Adipose tissue (tissue), 3 donors: Measurements from ENCODE around the gene LSR. TPM values are rescaled to one million over a fixed set of nuclear protein-coding genes. Genes with fewer than 3 reads are reported as not detected.

Experiments used
- H3K27ac ChIP-seq: one replicate; pipeline ENCODE4 v1.5.1; 2013; ENCODE audit warnings: low read depth, low read length
- WGBS, 3 donors: extraction: QIAGEN DNeasy Blood & Tissue Kit; methylation state at CpG; one replicate each; pipeline ENCODE4 v1.1.7; 2013; 5-methylcytosine and 5-hydroxymethylcytosine counted together
- polyA plus RNA-seq, 3 donors: library from polyadenylated mRNA; stranded (reverse); fragments of 200-250 nt; gene quantifications; one replicate each; pipeline ENCODE4 v1.2.3, GENCODE V29; 2013
- donor health status: healthy with polysubstance abuse.
- donor health status: Bipolar disorder and iron deficiency.
- donor health status: healthy.

LSR gene
- polyA plus RNA-seq, 3 donors: 12.9 to 92.4 (median 20.2) TPM

DNA sequence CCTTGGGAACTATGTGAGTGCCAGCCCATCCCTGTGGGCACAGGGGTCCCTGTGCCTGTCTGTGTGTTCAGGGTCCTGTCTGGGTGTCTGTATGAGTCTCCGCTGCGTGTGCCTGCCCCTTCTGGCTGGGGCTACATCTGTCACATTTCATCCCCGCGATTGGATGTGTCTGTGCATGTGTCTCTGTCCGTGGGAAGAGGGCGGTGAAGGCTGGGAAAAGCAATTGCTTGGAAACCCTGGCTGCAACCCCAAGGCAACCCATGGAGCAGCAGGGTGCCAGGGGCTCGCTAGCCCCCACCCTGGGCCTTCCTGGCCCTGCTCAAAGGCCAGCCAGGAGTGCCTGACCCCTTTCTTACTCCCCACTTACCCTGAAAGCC lies 44.5 kb downstream of the LSR start:
- WGBS, 3 donors: 34 to 47% (median 36%) methylated on average over 7 of the region's 7 CpGs
- H3K27ac ChIP-seq: no peak overlapping the region

DNA sequence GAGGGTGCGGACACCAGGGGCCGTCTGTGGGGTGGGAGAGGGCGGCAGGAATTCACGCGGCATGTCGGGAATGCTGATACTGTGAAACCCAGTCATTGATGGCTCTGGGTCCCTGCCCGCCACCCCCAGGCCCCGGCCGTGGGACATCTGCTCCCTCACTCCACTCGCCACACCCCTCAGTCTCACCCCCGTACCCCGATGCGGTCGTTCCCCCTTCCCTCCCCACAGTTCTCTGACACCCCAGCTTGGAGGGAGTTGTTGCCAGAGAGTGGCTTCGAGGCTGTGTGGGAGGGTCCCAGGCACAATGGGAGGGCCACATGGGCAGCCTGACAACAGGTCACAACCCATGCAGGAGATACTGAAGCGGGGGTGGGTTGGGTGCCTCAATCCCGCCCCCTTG lies 45.0 kb downstream of the LSR start:
- 40 to 58% (median 52%) methylated on average over 17 of the region's 17 CpGs for WGBS, 3 donors
- no peak overlapping the region for H3K27ac ChIP-seq

DNA sequence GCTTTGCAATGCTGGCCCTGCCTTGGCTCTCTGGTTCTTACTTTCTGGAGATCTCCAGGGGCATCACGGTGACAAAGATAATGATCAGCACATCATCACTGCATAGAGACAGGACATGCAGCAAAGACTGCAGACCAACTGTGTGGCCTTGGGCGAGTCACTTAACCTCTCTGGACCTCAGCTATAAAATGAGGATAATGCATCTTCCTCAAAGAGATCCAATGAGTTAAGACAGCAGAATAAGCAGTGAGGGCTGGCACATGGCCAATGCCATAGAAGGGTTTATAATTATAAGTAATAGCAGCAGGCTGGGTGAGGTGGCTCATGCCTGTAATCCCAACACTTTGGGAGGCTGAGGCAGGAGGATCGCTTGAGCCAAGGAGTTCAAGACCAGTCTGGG lies 45.5 kb downstream of the LSR start:
- 65 to 72% (median 66%) methylated on average over 3 of the region's 3 CpGs for WGBS, 3 donors

DNA sequence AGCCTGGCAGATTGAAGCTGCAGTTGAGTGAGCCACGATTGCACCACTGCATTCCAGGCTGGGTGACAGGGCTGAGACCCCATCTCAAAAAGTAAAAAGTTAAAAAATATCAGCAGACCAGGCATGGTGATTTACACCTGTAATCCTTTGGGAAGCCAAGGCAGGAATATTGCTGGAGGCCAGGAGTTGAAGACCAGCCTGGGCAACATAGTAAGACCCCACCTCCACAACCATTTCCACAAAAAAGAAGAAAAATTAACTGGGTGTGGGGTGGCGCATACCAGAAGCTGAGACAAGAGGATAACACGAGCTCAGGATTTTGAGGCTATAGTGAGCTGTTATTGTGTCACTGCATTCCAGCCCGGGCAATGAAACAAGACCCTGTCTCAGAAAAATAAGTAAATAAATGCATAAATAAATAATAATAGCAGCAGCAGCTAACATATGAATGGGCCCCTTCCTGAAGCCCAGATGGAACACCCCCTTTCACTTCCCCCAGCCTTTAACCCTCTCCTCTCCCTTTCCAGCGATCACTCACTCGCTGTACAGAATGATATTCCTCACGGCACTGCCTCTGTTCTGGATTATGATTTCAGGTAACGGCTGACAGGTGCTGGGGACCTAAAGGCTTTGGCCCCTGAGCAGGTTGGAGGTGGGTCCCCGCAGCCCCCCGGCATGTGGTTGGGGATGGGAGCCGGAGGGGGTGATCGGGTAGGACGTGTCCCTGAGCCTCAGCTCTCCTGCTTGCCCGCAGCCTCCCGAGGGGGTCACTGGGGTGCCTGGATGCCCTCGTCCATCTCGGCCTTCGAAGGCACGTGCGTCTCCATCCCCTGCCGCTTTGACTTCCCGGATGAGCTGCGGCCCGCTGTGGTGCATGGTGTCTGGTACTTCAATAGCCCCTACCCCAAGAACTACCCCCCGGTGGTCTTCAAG lies 46.3 kb downstream of the LSR start:
- no peak overlapping the region for H3K27ac ChIP-seq
- 45 to 63% (median 47%) methylated on average over 24 to 25 of the region's 25 CpGs for WGBS, 3 donors

More for the DNA sequence above, 45.5 kb downstream of the LSR start:
- no peak overlapping the region for H3K27ac ChIP-seq

DNA sequence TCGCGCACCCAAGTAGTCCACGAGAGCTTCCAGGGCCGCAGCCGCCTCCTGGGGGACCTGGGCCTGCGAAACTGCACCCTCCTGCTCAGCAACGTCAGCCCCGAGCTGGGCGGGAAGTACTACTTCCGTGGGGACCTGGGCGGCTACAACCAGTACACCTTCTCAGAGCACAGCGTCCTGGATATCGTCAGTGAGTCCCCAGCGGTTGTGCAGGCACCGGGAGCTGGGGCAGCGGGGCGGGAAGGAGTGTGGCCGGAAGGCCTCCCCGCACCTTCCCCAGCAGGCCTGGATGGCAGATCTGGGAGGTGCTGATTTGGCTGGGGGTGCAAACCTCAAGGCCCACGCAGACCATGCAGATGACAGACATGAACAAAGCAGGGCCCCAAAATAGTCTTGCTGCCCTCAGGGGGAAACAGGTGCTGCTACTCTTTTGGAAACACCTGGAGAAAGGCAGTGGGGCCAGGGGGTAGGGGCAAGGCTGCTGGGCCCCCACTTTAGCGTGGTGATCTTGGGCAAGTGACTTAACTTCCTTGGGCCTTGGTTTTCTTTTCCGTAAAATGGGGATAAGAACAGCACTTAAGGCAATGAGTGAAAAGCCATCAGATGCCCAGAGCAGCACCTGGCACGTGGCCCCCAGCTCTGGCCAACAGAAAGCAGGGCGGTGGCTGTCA lies 47.1 kb downstream of the LSR start:
- H3K27ac ChIP-seq: no peak overlapping the region
- WGBS, 3 donors: 40 to 67% (median 43%) methylated on average over 24 of the region's 24 CpGs

DNA sequence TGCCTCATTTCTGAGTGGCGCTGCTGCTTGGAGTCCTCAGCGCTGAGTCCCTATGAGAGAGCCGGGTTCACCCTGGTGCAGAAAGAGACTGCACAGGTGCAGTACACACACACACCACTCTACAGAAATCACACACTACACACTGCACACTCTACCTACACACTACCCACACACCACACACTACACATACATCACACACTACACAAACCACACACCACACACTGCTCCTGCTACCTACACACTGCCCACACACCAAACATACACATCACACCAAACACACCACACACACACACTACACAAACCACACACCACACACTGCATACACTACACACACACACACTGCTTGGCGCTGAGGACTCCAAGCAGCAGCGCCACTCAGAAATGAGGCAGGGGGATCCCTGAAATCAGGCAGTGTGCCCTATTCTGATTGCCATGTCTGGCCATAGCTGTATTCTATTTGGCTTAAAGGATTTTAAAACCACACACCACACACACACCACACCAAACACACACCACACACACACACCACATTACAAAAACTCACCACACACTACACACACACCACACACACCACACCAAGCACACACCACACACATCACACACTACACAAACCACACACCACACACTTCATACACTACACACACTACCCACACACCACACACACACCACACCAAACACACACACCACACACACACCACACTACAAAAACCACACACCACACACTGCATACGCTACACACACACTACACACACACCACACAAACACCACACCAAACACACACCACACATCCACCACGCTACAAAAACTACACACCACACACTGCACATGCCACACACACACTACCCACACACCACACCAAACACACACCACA lies 48.1 kb downstream of the LSR start:
- 86 to 93% (median 91%) methylated on average over 7 of the region's 7 CpGs for WGBS, 3 donors
- H3K27ac ChIP-seq: no peak overlapping the region

DNA sequence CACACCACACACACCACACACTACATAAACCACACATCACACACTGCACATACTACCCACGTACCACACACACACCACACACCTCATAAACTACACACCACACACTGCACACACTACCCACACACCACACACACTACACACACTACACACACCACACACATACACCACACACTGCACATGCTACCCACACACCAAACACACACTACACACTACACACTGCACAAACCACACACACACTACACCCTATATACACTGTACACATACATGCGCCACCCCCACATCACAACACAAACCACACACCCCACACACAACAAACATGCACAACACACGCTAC lies 48.7 kb downstream of the LSR start:
- no peak overlapping the region for H3K27ac ChIP-seq
- 94% methylated on average over 3 of the region's 3 CpGs for WGBS, 3 donors

DNA sequence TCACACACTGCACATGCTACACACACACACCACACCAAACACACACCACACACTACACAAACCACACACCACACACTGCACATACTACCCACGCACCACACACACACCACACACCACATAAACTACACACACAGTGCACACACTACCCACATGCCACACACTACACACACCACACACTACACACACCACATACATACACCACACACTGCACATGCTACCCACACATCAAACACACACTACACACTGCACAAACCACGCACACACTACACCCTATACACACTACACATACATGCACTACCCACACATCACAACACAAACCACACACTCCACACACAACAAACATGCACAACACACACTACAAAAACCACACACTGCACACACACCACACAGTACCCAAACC lies 49.1 kb downstream of the LSR start:
- 93 to 99% (median 98%) methylated on average over 2 of the region's 2 CpGs for WGBS, 3 donors
- H3K27ac ChIP-seq: no peak overlapping the region

DNA sequence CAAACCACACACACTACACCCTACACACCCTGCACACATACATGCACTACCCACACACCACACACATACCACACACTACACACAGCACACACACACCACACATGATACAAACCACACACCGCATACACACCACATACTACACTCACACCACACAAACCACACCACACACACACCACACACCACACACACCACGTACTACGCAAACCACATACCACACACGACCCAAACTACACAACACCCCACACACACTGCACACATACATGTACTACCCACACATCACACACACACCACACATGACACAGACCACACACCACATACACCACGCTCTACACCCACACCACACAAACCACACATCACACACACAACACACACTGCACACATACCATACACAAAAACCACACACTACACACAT lies 49.8 kb downstream of the LSR start:
- H3K27ac ChIP-seq: no peak overlapping the region
- 92 to 93% (median 92%) methylated on average over 5 of the region's 5 CpGs for WGBS, 3 donors

DNA sequence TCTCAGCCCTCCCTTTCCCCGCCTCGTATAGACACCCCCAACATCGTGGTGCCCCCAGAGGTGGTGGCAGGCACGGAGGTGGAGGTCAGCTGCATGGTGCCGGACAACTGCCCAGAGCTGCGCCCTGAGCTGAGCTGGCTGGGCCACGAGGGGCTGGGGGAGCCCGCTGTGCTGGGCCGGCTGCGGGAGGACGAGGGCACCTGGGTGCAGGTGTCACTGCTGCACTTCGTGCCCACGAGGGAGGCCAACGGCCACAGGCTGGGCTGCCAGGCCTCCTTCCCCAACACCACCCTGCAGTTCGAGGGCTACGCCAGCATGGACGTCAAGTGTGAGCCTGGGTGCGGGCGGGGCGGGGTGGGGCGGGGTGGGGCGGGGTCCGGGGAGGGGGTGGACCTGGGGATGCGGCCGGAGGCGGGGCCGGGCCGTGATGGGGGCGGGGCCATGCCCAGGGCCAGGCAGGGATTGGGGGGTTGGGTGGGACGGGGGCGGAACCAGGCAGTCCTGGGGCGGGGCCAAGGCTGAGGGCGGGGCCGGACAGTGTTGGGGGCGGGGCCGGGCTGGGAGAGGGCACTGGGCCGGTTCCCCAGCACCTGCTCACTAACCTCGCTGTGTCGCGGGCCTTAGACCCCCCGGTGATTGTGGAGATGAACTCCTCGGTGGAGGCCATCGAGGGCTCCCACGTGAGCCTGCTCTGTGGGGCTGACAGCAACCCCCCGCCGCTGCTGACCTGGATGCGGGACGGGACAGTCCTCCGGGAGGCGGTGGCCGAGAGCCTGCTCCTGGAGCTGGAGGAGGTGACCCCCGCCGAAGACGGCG lies 50.9 kb downstream of the LSR start:
- H3K27ac ChIP-seq: no peak overlapping the region
- 42 to 56% (median 56%) methylated on average over 45 to 54 of the region's 55 CpGs for WGBS, 3 donors

DNA sequence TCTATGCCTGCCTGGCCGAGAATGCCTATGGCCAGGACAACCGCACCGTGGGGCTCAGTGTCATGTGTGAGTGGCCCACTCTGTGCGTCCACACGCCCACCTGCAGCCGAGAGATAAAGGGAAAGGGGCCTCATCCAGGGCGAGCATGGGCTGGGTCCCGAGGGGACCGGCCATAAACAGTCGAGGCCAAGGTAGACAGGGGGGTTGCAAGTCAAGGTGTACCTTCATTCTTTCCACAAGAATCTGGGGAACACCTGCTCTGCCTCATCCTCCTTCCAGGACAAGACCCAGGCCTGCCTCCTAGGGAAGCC lies 51.5 kb downstream of the LSR start:
- 83 to 88% (median 86%) methylated on average over 10 of the region's 10 CpGs for WGBS, 3 donors

DNA sequence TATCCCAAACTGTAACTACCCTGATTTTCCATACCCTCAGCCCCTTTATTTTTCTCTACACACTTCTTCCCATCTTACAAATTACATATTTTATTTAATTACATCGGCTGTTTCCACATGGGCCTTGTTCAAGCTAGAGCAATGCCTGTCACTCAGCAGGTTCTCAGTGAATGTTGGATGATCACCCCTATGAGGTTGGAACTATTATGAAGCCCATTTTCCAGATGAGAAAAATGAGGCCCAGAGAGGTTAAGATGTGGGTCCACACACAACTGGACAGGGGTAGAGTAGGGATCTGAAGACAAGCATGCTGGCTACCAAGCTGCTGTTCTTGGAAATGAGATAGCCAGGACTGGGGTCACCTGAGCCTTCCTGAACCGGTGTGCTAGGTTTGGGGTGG lies 53.2 kb downstream of the LSR start:
- 93 to 99% (median 94%) methylated on average over 2 of the region's 2 CpGs for WGBS, 3 donors
- no peak overlapping the region for H3K27ac ChIP-seq

More for the DNA sequence above, 51.5 kb downstream of the LSR start:
- no peak overlapping the region for H3K27ac ChIP-seq

DNA sequence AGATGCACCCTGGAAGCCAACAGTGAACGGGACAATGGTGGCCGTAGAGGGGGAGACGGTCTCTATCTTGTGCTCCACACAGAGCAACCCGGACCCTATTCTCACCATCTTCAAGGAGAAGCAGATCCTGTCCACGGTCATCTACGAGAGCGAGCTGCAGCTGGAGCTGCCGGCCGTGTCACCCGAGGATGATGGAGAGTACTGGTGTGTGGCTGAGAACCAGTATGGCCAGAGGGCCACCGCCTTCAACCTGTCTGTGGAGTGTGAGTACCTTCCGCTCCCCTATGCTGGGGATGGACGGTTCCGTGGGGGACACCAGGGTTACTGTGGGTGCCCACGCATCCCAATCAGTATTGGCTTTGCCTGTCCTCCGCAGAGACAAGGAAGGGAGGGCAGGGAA lies 53.6 kb downstream of the LSR start:
- WGBS, 3 donors: 84 to 89% (median 86%) methylated on average over 16 of the region's 16 CpGs
- H3K27ac ChIP-seq: no peak overlapping the region

DNA sequence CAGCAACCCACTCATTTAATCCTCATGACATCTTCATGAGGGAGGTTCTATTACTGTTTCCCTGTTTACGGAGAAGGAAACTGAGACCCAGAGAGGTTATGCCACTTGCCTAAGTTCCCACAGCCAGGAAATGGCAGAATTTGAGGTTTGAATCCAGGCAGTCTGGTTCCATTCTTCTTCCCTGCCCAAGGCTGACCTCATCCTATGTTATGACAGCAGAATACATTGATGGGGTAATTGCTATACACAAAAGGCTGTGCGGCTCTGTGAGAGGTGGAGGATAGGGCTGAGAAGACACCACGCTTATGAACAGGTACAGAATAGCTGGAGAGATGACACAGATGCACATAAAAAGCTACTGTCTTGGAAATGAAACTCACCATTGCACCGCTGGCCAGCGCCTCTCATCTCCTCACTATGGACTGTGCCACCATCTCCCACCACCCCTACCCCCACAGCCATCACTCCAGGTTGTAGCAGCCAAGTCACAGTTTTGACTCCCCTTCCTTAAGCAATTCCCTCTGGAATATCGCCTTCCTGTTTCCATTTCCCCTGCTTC lies 54.6 kb downstream of the LSR start:
- 76 to 89% (median 77%) methylated on average over 6 of the region's 6 CpGs for WGBS, 3 donors
- H3K27ac ChIP-seq: no peak overlapping the region

DNA sequence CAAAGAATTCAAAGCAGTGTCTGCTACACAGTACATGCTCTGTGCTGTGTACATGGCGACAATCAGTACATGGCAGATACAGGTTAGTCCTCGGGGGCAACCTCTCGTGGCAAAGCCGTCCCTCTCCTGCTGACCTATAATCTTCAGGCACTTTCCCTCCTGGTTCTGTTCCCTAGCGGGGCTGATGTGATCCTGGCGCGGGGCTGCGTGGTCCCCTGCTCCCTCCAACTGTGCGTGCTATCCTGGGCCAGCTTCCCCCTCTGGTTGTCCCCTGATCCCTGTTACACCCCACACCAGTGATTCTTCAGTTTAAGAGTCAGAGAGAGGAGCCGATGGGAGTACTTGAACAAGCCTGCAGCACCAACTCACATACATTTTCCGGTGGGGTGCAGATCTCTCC lies 55.2 kb downstream of the LSR start:
- no peak overlapping the region for H3K27ac ChIP-seq
- WGBS, 3 donors: 77 to 88% (median 85%) methylated on average over 11 of the region's 11 CpGs

DNA sequence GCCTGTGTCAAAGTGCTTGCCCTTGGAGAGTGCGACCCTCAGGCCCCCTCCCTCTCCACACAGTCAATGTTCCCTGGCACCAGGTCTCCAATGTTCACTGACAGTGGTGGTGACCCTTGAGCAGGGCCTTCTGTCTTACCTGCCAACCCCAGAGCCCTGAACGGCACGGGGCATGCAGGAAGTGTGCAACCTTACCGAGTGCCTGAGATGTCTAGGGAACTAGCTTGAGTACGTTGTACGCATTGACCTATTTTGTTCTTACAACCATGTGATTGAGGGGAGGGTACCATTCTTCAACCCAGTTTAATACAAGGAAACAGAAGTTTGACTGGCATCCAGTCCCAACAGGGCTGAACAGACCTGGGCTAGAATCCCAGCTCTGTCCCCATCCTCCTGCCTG lies 56.4 kb downstream of the LSR start:
- 58 to 92% (median 68%) methylated on average over 6 of the region's 6 CpGs for WGBS, 3 donors
- H3K27ac ChIP-seq: no peak overlapping the region

DNA sequence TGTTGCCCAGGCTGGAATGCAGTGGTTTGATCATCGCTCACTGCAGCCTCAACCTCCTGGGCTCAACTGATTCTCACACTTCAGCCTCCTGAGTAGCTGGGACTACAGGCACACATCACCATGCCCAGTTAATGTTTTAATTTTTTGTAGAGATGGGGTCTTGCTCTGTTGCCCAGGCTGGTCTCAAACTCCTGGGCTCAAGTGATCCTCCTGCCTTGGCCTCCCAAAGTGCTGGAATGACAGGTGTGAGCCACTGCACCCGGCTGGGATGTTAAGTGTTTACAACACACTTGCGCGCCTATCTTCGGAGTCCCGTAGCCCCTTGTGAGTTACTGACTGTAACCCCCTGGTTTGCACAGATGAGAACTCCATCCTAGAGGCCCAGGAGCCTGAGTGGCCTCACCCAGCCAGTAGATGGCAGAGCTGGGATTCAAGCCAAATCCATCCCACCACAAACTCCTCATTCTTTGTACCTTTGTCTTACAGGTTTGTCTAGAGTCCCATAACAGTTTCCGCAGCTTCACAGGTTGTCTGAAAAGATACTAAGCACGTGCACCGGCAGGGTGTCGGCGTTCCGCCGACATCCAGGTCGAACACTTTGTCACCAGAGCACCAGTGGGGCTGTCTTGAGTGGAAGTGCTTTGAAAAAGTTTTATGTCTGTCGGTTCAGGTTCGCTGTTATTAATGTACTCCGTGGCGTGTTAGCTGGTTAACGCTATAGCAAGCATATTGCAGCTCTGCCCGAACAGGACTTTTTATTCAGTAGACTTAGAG lies 57.9 kb downstream of the LSR start:
- WGBS, 3 donors: 88 to 96% (median 94%) methylated on average over 20 of the region's 20 CpGs
- H3K27ac ChIP-seq: no peak overlapping the region
